Measurements from ENCODE around the gene ATL2. TPM values are rescaled to one million over a fixed set of nuclear protein-coding genes. Genes with fewer than 3 reads are reported as not detected.

The ATL2 gene
- total and polyA plus RNA-seq, 2 of the 8 experiments (the other 6 are each of a cell fraction or from before 2014, with no cell fraction given), result 38.8 to 84.6 TPM

DNA sequence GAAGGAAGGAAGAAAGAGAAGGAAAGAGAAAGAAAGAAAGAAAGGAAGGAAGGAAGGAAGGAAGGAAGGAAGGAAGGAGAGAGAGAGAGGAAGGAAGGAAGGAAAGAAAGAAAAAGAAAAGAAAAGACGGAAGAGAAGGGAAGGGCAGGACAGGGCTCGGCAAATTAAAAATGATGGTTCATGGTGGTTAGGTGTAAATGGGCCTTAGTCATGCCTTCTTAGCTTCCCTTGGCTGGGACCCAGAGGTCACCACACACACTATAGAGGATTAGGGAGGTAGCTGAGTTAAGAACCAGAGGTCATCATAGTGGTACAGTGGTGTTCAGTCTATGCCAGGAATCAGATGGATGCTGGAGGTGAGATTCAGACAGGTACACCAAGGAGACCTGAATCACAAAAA lies 9.3 kb upstream of the ATL2 start (continued):
- TF ChIP-seq, protein P1, sequence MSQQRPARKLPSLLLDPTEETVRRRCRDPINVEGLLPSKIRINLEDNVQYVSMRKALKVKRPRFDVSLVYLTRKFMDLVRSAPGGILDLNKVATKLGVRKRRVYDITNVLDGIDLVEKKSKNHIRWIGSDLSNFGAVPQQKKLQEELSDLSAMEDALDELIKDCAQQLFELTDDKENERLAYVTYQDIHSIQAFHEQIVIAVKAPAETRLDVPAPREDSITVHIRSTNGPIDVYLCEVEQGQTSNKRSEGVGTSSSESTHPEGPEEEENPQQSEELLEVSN (IDR thresholded peaks at IDR 0.05), result no peak
- TF ChIP-seq, protein P2, sequence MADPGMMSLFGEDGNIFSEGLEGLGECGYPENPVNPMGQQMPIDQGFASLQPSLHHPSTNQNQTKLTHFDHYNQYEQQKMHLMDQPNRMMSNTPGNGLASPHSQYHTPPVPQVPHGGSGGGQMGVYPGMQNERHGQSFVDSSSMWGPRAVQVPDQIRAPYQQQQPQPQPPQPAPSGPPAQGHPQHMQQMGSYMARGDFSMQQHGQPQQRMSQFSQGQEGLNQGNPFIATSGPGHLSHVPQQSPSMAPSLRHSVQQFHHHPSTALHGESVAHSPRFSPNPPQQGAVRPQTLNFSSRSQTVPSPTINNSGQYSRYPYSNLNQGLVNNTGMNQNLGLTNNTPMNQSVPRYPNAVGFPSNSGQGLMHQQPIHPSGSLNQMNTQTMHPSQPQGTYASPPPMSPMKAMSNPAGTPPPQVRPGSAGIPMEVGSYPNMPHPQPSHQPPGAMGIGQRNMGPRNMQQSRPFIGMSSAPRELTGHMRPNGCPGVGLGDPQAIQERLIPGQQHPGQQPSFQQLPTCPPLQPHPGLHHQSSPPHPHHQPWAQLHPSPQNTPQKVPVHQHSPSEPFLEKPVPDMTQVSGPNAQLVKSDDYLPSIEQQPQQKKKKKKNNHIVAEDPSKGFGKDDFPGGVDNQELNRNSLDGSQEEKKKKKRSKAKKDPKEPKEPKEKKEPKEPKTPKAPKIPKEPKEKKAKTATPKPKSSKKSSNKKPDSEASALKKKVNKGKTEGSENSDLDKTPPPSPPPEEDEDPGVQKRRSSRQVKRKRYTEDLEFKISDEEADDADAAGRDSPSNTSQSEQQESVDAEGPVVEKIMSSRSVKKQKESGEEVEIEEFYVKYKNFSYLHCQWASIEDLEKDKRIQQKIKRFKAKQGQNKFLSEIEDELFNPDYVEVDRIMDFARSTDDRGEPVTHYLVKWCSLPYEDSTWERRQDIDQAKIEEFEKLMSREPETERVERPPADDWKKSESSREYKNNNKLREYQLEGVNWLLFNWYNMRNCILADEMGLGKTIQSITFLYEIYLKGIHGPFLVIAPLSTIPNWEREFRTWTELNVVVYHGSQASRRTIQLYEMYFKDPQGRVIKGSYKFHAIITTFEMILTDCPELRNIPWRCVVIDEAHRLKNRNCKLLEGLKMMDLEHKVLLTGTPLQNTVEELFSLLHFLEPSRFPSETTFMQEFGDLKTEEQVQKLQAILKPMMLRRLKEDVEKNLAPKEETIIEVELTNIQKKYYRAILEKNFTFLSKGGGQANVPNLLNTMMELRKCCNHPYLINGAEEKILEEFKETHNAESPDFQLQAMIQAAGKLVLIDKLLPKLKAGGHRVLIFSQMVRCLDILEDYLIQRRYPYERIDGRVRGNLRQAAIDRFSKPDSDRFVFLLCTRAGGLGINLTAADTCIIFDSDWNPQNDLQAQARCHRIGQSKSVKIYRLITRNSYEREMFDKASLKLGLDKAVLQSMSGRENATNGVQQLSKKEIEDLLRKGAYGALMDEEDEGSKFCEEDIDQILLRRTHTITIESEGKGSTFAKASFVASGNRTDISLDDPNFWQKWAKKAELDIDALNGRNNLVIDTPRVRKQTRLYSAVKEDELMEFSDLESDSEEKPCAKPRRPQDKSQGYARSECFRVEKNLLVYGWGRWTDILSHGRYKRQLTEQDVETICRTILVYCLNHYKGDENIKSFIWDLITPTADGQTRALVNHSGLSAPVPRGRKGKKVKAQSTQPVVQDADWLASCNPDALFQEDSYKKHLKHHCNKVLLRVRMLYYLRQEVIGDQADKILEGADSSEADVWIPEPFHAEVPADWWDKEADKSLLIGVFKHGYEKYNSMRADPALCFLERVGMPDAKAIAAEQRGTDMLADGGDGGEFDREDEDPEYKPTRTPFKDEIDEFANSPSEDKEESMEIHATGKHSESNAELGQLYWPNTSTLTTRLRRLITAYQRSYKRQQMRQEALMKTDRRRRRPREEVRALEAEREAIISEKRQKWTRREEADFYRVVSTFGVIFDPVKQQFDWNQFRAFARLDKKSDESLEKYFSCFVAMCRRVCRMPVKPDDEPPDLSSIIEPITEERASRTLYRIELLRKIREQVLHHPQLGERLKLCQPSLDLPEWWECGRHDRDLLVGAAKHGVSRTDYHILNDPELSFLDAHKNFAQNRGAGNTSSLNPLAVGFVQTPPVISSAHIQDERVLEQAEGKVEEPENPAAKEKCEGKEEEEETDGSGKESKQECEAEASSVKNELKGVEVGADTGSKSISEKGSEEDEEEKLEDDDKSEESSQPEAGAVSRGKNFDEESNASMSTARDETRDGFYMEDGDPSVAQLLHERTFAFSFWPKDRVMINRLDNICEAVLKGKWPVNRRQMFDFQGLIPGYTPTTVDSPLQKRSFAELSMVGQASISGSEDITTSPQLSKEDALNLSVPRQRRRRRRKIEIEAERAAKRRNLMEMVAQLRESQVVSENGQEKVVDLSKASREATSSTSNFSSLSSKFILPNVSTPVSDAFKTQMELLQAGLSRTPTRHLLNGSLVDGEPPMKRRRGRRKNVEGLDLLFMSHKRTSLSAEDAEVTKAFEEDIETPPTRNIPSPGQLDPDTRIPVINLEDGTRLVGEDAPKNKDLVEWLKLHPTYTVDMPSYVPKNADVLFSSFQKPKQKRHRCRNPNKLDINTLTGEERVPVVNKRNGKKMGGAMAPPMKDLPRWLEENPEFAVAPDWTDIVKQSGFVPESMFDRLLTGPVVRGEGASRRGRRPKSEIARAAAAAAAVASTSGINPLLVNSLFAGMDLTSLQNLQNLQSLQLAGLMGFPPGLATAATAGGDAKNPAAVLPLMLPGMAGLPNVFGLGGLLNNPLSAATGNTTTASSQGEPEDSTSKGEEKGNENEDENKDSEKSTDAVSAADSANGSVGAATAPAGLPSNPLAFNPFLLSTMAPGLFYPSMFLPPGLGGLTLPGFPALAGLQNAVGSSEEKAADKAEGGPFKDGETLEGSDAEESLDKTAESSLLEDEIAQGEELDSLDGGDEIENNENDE (IDR thresholded peaks at IDR 0.05; ENCODE audit: insufficient replicate concordance, low read length), result no peak
- no peak for TF ChIP-seq SP2 (IDR thresholded peaks at IDR 0.05; ENCODE audit: low read length)

Measured in H1 (cell line).